Adipocyte (in vitro differentiated cells): ENCODE results near the gene DPY19L1.
A peak's percentile ranks its signal among the peaks of the same experiment; 100 is the strongest.

Experiments
- DNase-seq: peaks from one replicate; pipeline ENCODE4 v3.0.0-alpha.2; 2015; ENCODE audit warnings: low read depth
- H3K27me3 ChIP-seq: replicated peaks from 2 replicates; pipeline ENCODE4 v1.7.0; 2013; ENCODE audit warnings: mild to moderate bottlenecking, low read length, moderate library complexity; ENCODE audit not compliant: control insufficient read depth, insufficient read depth
- H3K36me3 ChIP-seq: 2 replicates; pipeline ENCODE4 v1.7.0; 2013; ENCODE audit warnings: low read length, mild to moderate bottlenecking, moderate library complexity; ENCODE audit not compliant: control insufficient read depth, insufficient read depth, severe bottlenecking
- H3K4me1 ChIP-seq: 2 replicates; pipeline ENCODE4 v1.7.0; 2013; ENCODE audit warnings: mild to moderate bottlenecking, low read length, moderate library complexity; ENCODE audit not compliant: control insufficient read depth, insufficient read depth
- H3K4me3 ChIP-seq: 2 replicates; pipeline ENCODE4 v1.7.0; 2013; ENCODE audit warnings: mild to moderate bottlenecking, low read length, moderate library complexity
- H3K9ac ChIP-seq: 2 replicates; pipeline ENCODE4 v1.7.0; 2013; ENCODE audit warnings: mild to moderate bottlenecking, low read length, moderate library complexity
- H3K9me3 ChIP-seq: 2 replicates; pipeline ENCODE4 v1.7.0; 2013; ENCODE audit warnings: mild to moderate bottlenecking, low read length, moderate library complexity; ENCODE audit not compliant: control insufficient read depth

DPY19L1 gene

GRCh38 chr7:35029311-35029710 lies 8.0 kb downstream of the DPY19L1 start:
- Histone ChIP-seq H3K9me3 (no peaks in the 10 kb centered on the region), H3K4me3 (no peak overlapping the region), H3K4me1 (no peaks in the 10 kb centered on the region), H3K36me3 (no peaks in the 10 kb centered on the region), H3K27me3 (no peaks in the 10 kb centered on the region), H3K9ac (no peak overlapping the region)
- DNase-seq: no peak

- Histone ChIP-seq H3K36me3 (no peaks in the 10 kb centered on the region), H3K9ac (no peak overlapping the region), H3K27me3 (no peaks in the 10 kb centered on the region), H3K4me3 (no peak overlapping the region), H3K4me1 (no peaks in the 10 kb centered on the region), H3K9me3 (no peaks in the 10 kb centered on the region)
- DNase-seq: no peak
Measured at GRCh38 chr7:35026150-35026549, 11.1 kb downstream of the DPY19L1 start.

- Histone ChIP-seq H3K27me3 (no peaks in the 10 kb centered on the region), H3K4me3 (no peak overlapping the region), H3K36me3 (no peaks in the 10 kb centered on the region), H3K4me1 (no peaks in the 10 kb centered on the region), H3K9me3 (no peaks in the 10 kb centered on the region), H3K9ac (no peak overlapping the region)
- no peak for DNase-seq
Measured at GRCh38 chr7:35025369-35025870, 11.9 kb downstream of the DPY19L1 start.

- Histone ChIP-seq H3K4me3 (no peak overlapping the region), H3K36me3 (no peaks in the 10 kb centered on the region), H3K4me1 (no peaks in the 10 kb centered on the region), H3K9me3 (no peaks in the 10 kb centered on the region), H3K9ac (no peak overlapping the region), H3K27me3 (no peaks in the 10 kb centered on the region)
- DNase-seq: no peak
Measured at GRCh38 chr7:35024298-35024697, 13.0 kb downstream of the DPY19L1 start.

- H3K9me3 ChIP-seq: no peaks in the 10 kb centered on the region
- no peaks in the 10 kb centered on the region for H3K36me3 ChIP-seq
- no peaks in the 10 kb centered on the region for H3K27me3 ChIP-seq
- H3K4me1 ChIP-seq: no peaks in the 10 kb centered on the region
- H3K9ac ChIP-seq: no peak overlapping the region
- H3K4me3 ChIP-seq: no peak overlapping the region
- no peak for DNase-seq
Measured at GRCh38 chr7:35022725-35023124, 14.6 kb downstream of the DPY19L1 start.

GRCh38 chr7:35021445-35021844 lies 15.8 kb downstream of the DPY19L1 start:
- peaks cover under 1% of the 10 kb centered on the region for H3K36me3 ChIP-seq
- H3K4me3 ChIP-seq: no peak overlapping the region
- no peaks in the 10 kb centered on the region for H3K4me1 ChIP-seq
- H3K9me3 ChIP-seq: no peaks in the 10 kb centered on the region
- H3K27me3 ChIP-seq: no peaks in the 10 kb centered on the region
- no peak for DNase-seq
- no peak overlapping the region for H3K9ac ChIP-seq

GRCh38 chr7:35019801-35020200 lies 17.5 kb downstream of the DPY19L1 start:
- no peaks in the 10 kb centered on the region for H3K27me3 ChIP-seq
- peaks cover 6% of the 10 kb centered on the region for H3K36me3 ChIP-seq
- H3K4me3 ChIP-seq: no peak overlapping the region
- no peak overlapping the region for H3K9ac ChIP-seq
- no peak for DNase-seq
- no peaks in the 10 kb centered on the region for H3K9me3 ChIP-seq
- no peaks in the 10 kb centered on the region for H3K4me1 ChIP-seq

- Histone ChIP-seq H3K36me3 (peaks cover 6% of the 10 kb centered on the region), H3K27me3 (no peaks in the 10 kb centered on the region)
Measured at GRCh38 chr7:35019179-35019729, 18.0 kb downstream of the DPY19L1 start.

GRCh38 chr7:35015346-35015859 lies 21.9 kb downstream of the DPY19L1 start:
- Histone ChIP-seq H3K4me3 (no peak overlapping the region), H3K36me3 (peaks cover 19% of the 10 kb centered on the region), H3K9me3 (no peaks in the 10 kb centered on the region), H3K4me1 (no peaks in the 10 kb centered on the region), H3K27me3 (no peaks in the 10 kb centered on the region), H3K9ac (no peak overlapping the region)
- DNase-seq: no peak

More at GRCh38 chr7:35019179-35019729, 18.0 kb downstream of the DPY19L1 start:
- Histone ChIP-seq H3K4me1 (no peaks in the 10 kb centered on the region), H3K9me3 (no peaks in the 10 kb centered on the region), H3K9ac (no peak overlapping the region), H3K4me3 (no peak overlapping the region)
- DNase-seq: no peak

- no peak for DNase-seq
- H3K36me3 ChIP-seq: peaks cover 19% of the 10 kb centered on the region
- H3K4me3 ChIP-seq: no peak overlapping the region
- no peak overlapping the region for H3K9ac ChIP-seq
- no peaks in the 10 kb centered on the region for H3K9me3 ChIP-seq
- H3K27me3 ChIP-seq: no peaks in the 10 kb centered on the region
- peaks cover 5% of the 10 kb centered on the region for H3K4me1 ChIP-seq
Measured at GRCh38 chr7:35012160-35012559, 25.1 kb downstream of the DPY19L1 start.

GRCh38 chr7:35011085-35011484 lies 26.2 kb downstream of the DPY19L1 start:
- DNase-seq: no peak
- peaks cover 7% of the 10 kb centered on the region for H3K4me1 ChIP-seq

GRCh38 chr7:35007768-35008167 lies 29.5 kb downstream of the DPY19L1 start:
- Histone ChIP-seq H3K9ac (no peak overlapping the region), H3K9me3 (no peaks in the 10 kb centered on the region), H3K27me3 (no peaks in the 10 kb centered on the region), H3K4me1 (peaks cover 30% of the 10 kb centered on the region), H3K36me3 (peaks cover 10% of the 10 kb centered on the region), H3K4me3 (no peak overlapping the region)
- peak; percentile 25 for DNase-seq

More at GRCh38 chr7:35011085-35011484, 26.2 kb downstream of the DPY19L1 start:
- Histone ChIP-seq H3K4me3 (no peak overlapping the region), H3K27me3 (no peaks in the 10 kb centered on the region), H3K9ac (no peak overlapping the region), H3K9me3 (no peaks in the 10 kb centered on the region), H3K36me3 (peaks cover 15% of the 10 kb centered on the region)
